ENCODE results near the gene OBSL1. TPM values are rescaled to one million over a fixed set of nuclear protein-coding genes. Genes with fewer than 3 reads are reported as not detected.

Gene OBSL1
- total and polyA plus RNA-seq, 4 donors: 34.0 to 75.2 (median 64.0) TPM

DNA sequence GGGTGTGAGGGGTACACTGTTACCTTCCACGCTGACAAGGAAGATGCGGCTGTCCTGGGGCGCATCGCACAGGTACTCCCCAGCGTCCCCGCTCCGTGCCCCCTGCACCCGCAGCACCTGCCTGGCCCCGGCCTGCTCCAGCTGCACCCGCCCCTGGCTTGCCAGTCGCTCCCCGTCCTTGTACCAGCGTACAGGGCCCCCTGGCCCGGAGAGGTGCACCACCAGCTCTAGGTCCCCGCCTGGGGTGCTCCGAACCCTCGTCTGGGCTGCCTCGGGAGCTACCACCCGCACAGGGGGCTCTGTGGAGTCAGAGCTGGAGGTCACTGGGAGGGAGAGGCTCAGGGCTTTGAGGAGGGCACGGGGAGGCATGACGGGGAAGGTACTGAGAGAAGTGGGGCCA is 14.0 kb downstream of the OBSL1 start:
- DNase-seq: no peak

DNA sequence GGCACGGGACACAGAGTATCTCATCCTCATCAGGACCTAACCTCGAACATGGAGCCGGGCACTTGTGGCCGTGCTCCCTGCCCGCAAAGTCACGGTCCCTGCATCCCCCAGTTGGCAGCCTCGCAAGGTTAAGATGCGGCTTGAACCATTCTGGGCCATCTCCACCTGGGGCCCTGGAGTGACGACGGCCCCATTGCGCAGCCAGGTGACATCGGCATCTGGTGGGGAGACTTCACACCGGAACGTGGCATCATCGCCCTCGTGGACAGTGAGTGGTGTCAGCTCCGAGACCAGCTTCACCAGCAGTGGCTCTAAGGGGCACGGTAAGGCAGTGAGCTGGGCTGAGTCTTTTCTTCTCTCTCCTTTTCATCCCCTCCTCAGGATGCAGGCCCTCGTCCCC is 14.9 kb downstream of the OBSL1 start:
- TF ChIP-seq, protein P1, sequence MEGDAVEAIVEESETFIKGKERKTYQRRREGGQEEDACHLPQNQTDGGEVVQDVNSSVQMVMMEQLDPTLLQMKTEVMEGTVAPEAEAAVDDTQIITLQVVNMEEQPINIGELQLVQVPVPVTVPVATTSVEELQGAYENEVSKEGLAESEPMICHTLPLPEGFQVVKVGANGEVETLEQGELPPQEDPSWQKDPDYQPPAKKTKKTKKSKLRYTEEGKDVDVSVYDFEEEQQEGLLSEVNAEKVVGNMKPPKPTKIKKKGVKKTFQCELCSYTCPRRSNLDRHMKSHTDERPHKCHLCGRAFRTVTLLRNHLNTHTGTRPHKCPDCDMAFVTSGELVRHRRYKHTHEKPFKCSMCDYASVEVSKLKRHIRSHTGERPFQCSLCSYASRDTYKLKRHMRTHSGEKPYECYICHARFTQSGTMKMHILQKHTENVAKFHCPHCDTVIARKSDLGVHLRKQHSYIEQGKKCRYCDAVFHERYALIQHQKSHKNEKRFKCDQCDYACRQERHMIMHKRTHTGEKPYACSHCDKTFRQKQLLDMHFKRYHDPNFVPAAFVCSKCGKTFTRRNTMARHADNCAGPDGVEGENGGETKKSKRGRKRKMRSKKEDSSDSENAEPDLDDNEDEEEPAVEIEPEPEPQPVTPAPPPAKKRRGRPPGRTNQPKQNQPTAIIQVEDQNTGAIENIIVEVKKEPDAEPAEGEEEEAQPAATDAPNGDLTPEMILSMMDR (IDR thresholded peaks at IDR 0.05; ENCODE audit: control extremely low read depth, extremely low read depth): no peak
- no peak overlapping the region for H3K4me3 ChIP-seq
- H3K4me1 ChIP-seq (ENCODE audit: control insufficient read depth in 5 of 5, insufficient read depth in 5 of 5, low read length in 5 of 5): peaks cover 0 to 15% (median 3%) of the 10 kb centered on the region in 5 donors
- DNase-seq (no peak), ATAC-seq (ENCODE audit: insufficient read depth, low FRiP score) (no peak)
- WGBS, 2 donors: 93 to 97% methylated on average over 19 of the region's 19 CpGs
- H3K9me3 ChIP-seq (ENCODE audit: control insufficient read depth in 4 of 4, insufficient read depth in 3 of 4, low read length in 3 of 4): peaks cover 0 to 2% (median 0%) of the 10 kb centered on the region in 4 donors
- H3K36me3 ChIP-seq (ENCODE audit: control insufficient read depth in 4 of 4, insufficient read depth in 4 of 4, low read length in 4 of 4): peaks cover 0 to 4% (median under 1%) of the 10 kb centered on the region in 4 donors
- H3K9ac ChIP-seq (ENCODE audit: insufficient read depth in 1 of 2, low read length in 2 of 2): no peak overlapping the region
- peaks cover 0 to 5% (median 3%) of the 10 kb centered on the region in 3 donors for H3K27me3 ChIP-seq (ENCODE audit: control insufficient read depth in 3 of 3, insufficient read depth in 3 of 3, low read length in 2 of 3)
- H3K27ac ChIP-seq (ENCODE audit: low read depth in 1 of 2, low read length in 1 of 2): no peak overlapping the region

More for the DNA sequence above, 14.0 kb downstream of the OBSL1 start:
- H3K4me3 ChIP-seq: no peak overlapping the region
- 92 to 94% methylated on average over 20 to 21 of the region's 21 CpGs for WGBS, 2 donors
- no peak overlapping the region for H3K27ac ChIP-seq (ENCODE audit: low read depth in 1 of 2, low read length in 1 of 2)
- TF ChIP-seq, protein P1 (IDR thresholded peaks at IDR 0.05; ENCODE audit: control extremely low read depth, extremely low read depth): no peak
- ATAC-seq (ENCODE audit: insufficient read depth, low FRiP score): no peak
- H3K27me3 ChIP-seq (ENCODE audit: control insufficient read depth in 3 of 3, insufficient read depth in 3 of 3, low read length in 2 of 3): peaks cover 0 to 5% (median 3%) of the 10 kb centered on the region in 3 donors
- peaks cover 0 to 2% (median 0%) of the 10 kb centered on the region in 4 donors for H3K9me3 ChIP-seq (ENCODE audit: control insufficient read depth in 4 of 4, insufficient read depth in 3 of 4, low read length in 3 of 4)
- peaks cover 0 to 8% (median 2%) of the 10 kb centered on the region in 4 donors for H3K36me3 ChIP-seq (ENCODE audit: control insufficient read depth in 4 of 4, insufficient read depth in 4 of 4, low read length in 4 of 4)
- H3K9ac ChIP-seq (ENCODE audit: insufficient read depth in 1 of 2, low read length in 2 of 2): no peak overlapping the region
- peaks cover 0 to 17% (median 5%) of the 10 kb centered on the region in 5 donors for H3K4me1 ChIP-seq (ENCODE audit: control insufficient read depth in 5 of 5, insufficient read depth in 5 of 5, low read length in 5 of 5)

DNA sequence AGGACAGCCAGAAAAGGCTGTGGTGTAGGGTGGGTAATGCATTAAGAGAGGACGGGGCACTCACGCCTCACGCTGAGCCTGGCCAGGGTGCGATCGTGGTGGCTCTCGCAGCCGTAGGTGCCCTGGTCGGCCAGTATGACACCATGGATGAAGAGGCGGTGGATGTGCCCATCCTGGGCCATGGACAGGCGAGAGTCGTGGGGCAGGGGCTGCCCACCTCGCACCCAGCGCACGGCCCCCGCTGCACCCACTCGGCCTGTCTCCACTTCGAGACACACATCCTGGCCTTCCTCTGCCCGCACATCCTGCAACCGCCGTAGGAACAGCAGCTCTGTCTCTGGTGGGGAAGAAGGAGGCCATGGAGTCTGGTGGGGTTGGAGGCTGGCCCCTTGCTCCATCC is 15.4 kb downstream of the OBSL1 start:
- ATAC-seq (ENCODE audit: insufficient read depth, low FRiP score): no peak
- WGBS, 2 donors: 89 to 97% methylated on average over 20 of the region's 20 CpGs
- DNase-seq: no peak

More for the DNA sequence above, 15.4 kb downstream of the OBSL1 start:
- H3K9ac ChIP-seq (ENCODE audit: insufficient read depth in 1 of 2, low read length in 2 of 2): no peak overlapping the region
- peaks cover 0 to 2% (median 0%) of the 10 kb centered on the region in 4 donors for H3K9me3 ChIP-seq (ENCODE audit: control insufficient read depth in 4 of 4, insufficient read depth in 3 of 4, low read length in 3 of 4)
- H3K27me3 ChIP-seq (ENCODE audit: control insufficient read depth in 3 of 3, insufficient read depth in 3 of 3, low read length in 2 of 3): peaks cover 0 to 5% (median 3%) of the 10 kb centered on the region in 3 donors
- H3K27ac ChIP-seq (ENCODE audit: low read depth in 1 of 2, low read length in 1 of 2): no peak overlapping the region
- TF ChIP-seq, protein P1 (IDR thresholded peaks at IDR 0.05; ENCODE audit: control extremely low read depth, extremely low read depth): no peak
- peaks cover 0 to 14% (median 3%) of the 10 kb centered on the region in 5 donors for H3K4me1 ChIP-seq (ENCODE audit: control insufficient read depth in 5 of 5, insufficient read depth in 5 of 5, low read length in 5 of 5)
- H3K36me3 ChIP-seq (ENCODE audit: control insufficient read depth in 4 of 4, insufficient read depth in 4 of 4, low read length in 4 of 4): peaks cover 0 to 4% (median under 1%) of the 10 kb centered on the region in 4 donors
- H3K4me3 ChIP-seq: no peak overlapping the region

Data from lung (tissue), 12 donors.